ENCODE measurements around the gene PPFIA4. TPM values are rescaled to one million over a fixed set of nuclear protein-coding genes. Genes with fewer than 3 reads are reported as not detected.
A peak's percentile ranks its signal among the peaks of the same experiment; 100 is the strongest.

Gene PPFIA4
- total and polyA plus RNA-seq, 9 of the 15 experiments (the other 6 are each of a cell fraction or from before 2014, with no cell fraction given): 0.07 to 12.0 (median 0.70) TPM

- peak; percentile 92 for TF ChIP-seq ARID4B (CRISPR knock-in tag; IDR thresholded peaks at IDR 0.05)
- peak; percentile 100 for TF ChIP-seq MAX (CRISPR knock-in tag; IDR thresholded peaks at IDR 0.05)
- TF ChIP-seq POLR2A (conservative IDR thresholded peaks at IDR 0.05): peak; percentile 76
- TF ChIP-seq THRB (CRISPR knock-in tag; conservative IDR thresholded peaks at IDR 0.05): peak; percentile 96
- TF ChIP-seq ZNF134 (CRISPR knock-in tag; conservative IDR thresholded peaks at IDR 0.05): peak; percentile 51; the same call in 1 of the 2 replicates
- TF ChIP-seq ZNF395 (CRISPR knock-in tag; IDR thresholded peaks at IDR 0.05): peak; percentile 96
- no peak for TF ChIP-seq NCOR1 (IDR thresholded peaks at IDR 0.05)
- peak; percentile 84; the same call in 1 of the 2 replicates for TF ChIP-seq ZNF232 (CRISPR knock-in tag; IDR thresholded peaks at IDR 0.05)
- no peak for TF ChIP-seq SIX5 (IDR thresholded peaks at IDR 0.05; ENCODE audit: borderline replicate concordance in 1 of 2, insufficient read depth in 1 of 2, low read depth in 1 of 2, low read length in 2 of 2)
- TF ChIP-seq ETV1 (tag; conservative IDR thresholded peaks at IDR 0.05; ENCODE audit: low read depth): peak; percentile 40; the same call in 1 of the 2 replicates
- TF ChIP-seq DLX4 (CRISPR knock-in tag; IDR thresholded peaks at IDR 0.05): no peak
- TF ChIP-seq KLF16 (IDR thresholded peaks at IDR 0.05): no peak
- TF ChIP-seq THRAP3 (IDR thresholded peaks at IDR 0.05; ENCODE audit: borderline replicate concordance): peak; percentile 96
- TF ChIP-seq HNRNPL (IDR thresholded peaks at IDR 0.05; ENCODE audit: low read depth, low read length): no peak
- peak; percentile 62; the same call in 1 of the 2 replicates for TF ChIP-seq ZBTB7A (IDR thresholded peaks at IDR 0.05; ENCODE audit: borderline replicate concordance, control insufficient read depth, low read depth, low read length)
- peak; percentile 21 for TF ChIP-seq PRDM10 (IDR thresholded peaks at IDR 0.05; ENCODE audit: partially characterized antibody)
These were observed at the start of gene PPFIA4 (continued) for GRCh38 chr1:203026031-203026665.
